Measurements from ENCODE around the gene AFF1. TPM values are rescaled to one million over a fixed set of nuclear protein-coding genes. Genes with fewer than 3 reads are reported as not detected.

The AFF1 gene
- total RNA-seq, 1 donor: 21.9 TPM

DNA sequence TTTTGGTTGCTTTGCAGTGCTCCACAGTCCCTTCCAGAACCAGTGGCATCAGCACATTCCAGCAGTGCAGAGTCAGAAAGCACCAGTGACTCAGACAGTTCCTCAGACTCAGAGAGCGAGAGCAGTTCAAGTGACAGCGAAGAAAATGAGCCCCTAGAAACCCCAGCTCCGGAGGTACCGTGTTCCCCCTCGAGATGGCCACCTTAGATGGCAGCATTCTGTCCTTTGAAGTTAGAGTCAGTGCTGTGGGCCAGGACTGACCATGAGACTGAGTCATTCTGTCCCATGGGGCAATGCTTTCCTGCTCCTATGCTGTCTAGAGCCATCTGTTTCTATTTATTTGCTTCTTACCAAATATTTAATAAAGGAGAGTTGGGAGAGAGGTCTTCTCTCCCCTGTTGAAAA, 173.3 kb downstream of the AFF1 start:
- peak; percentile 85 for DNase-seq (ENCODE audit: low read depth)
- H3K4me3 ChIP-seq (ENCODE audit: low read depth, low read length): no peak overlapping the region
- TF ChIP-seq CTCF (IDR thresholded peaks at IDR 0.05; ENCODE audit: insufficient read depth, low read length): no peak

GRCh38 chr4:87109121-87109520, 174.3 kb downstream of the AFF1 start:
- H3K4me3 ChIP-seq (ENCODE audit: low read depth, low read length): no peak overlapping the region

GRCh38 chr4:87109945-87110344, 175.1 kb downstream of the AFF1 start:
- no peak for DNase-seq (ENCODE audit: low read depth)
- no peak for TF ChIP-seq CTCF (IDR thresholded peaks at IDR 0.05; ENCODE audit: insufficient read depth, low read length)
- no peak overlapping the region for H3K4me3 ChIP-seq (ENCODE audit: low read depth, low read length)

More at GRCh38 chr4:87109121-87109520, 174.3 kb downstream of the AFF1 start:
- no peak for TF ChIP-seq CTCF (IDR thresholded peaks at IDR 0.05; ENCODE audit: insufficient read depth, low read length)
- no peak for DNase-seq (ENCODE audit: low read depth)

- no peak for TF ChIP-seq CTCF (IDR thresholded peaks at IDR 0.05; ENCODE audit: insufficient read depth, low read length)
- no peak overlapping the region for H3K4me3 ChIP-seq (ENCODE audit: low read depth, low read length)
- DNase-seq (ENCODE audit: low read depth): no peak
These were observed 177.3 kb downstream of the AFF1 start for GRCh38 chr4:87112063-87112462.

DNA sequence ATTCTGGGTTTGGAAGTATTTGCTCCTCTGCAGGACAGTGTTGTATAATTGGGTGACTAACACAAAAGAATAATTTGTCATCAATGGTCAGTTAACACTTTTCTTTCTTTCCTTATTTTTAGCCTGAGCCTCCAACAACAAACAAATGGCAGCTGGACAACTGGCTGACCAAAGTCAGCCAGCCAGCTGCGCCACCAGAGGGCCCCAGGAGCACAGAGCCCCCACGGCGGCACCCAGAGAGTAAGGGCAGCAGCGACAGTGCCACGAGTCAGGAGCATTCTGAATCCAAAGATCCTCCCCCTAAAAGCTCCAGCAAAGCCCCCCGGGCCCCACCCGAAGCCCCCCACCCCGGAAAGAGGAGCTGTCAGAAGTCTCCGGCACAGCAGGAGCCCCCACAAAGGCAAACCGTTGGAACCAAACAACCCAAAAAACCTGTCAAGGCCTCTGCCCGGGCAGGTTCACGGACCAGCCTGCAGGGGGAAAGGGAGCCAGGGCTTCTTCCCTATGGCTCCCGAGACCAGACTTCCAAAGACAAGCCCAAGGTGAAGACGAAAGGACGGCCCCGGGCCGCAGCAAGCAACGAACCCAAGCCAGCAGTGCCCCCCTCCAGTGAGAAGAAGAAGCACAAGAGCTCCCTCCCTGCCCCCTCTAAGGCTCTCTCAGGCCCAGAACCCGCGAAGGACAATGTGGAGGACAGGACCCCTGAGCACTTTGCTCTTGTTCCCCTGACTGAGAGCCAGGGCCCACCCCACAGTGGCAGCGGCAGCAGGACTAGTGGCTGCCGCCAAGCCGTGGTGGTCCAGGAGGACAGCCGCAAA, 179.6 kb downstream of the AFF1 start:
- DNase-seq (ENCODE audit: low read depth): no peak
- H3K4me3 ChIP-seq (ENCODE audit: low read depth, low read length): no peak overlapping the region
- peak; percentile 1 for TF ChIP-seq CTCF (IDR thresholded peaks at IDR 0.05; ENCODE audit: insufficient read depth, low read length)

- DNase-seq (ENCODE audit: low read depth): peak; percentile 28
- no peak overlapping the region for H3K4me3 ChIP-seq (ENCODE audit: low read depth, low read length)
- TF ChIP-seq CTCF (IDR thresholded peaks at IDR 0.05; ENCODE audit: insufficient read depth, low read length): no peak
These were observed 181.4 kb downstream of the AFF1 start for GRCh38 chr4:87116231-87116630.

Measured in fibroblast of the aortic adventitia (primary cell).